Hypothalamus (tissue), 51 donors: Measurements from ENCODE around the gene SLC17A1.
"Not testable (repeated sequence)": the region's sequence is repeated elsewhere in the genome, so short reads cannot be mapped to it uniquely, and the experiment has no call there.

Source experiments
- DNase-seq, 51 donors: peaks; one replicate each; lab custom pipeline; 2025; lab: John Stamatoyannopoulos, UW

SLC17A1 gene

DNA sequence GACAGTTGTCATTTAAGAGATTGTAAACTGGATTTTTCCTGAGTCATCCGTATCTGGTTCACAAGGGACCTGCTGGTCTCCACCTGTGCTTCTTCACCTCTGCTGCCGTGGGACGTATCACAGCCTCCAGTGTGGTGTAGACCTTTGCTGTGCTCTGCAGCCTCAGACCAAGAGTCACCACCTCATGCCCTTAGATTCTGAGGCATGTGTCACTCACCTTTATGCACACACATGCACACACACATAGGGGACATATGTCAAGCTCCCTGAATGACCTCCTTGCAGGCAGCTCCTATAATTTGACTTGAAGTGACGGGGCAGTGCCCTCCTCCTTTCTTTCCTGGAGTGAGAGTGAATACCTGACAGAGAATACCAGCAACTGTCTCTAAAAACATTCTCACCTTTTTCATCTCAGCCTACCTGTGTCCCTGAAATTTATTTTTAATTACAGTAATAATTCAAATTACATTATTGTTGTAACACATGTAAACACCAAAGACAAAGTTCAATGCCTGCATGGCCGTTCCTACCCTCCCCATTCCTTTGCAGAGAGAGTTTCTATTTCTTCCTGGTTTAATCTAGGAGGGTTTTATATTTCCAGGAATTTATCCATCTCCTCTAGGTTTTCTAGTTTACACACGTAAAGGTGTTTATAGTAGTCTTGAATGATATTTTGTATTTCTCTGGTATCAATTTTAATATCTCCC, 73.8 kb downstream of the SLC17A1 start:
- DNase-seq: no peak

GRCh38 chr6:25756382-25757363, 75.2 kb downstream of the SLC17A1 start:
- no peak for DNase-seq

GRCh38 chr6:25755483-25755882, 76.4 kb downstream of the SLC17A1 start:
- DNase-seq: no peak

DNA sequence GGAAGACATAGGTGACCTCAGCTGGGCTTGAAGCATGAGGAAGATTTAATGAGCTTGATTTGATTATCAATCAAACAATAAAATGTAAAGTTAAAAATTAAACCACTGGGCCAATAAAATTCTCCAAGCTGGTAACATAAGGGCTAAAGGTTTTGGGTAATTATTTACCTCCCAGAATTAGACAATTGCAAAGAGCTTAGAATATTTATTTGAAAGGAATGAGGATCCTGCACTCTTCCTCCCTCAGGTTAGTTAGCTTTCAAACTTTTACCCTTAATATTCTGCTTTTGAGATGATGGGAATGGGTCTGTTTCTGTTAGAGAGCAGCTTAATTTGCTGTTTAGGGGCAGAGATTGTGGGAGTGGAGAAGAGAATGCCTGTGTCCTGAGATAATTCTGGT, 77.3 kb downstream of the SLC17A1 start, which contains the start of gene SLC17A4:
Gene SLC17A4, plus strand, starts transcription at position 208 of the 400 bp plus-strand sequence. CDS start 7,221 bp downstream, outside the sequence.
- DNase-seq: no peak

- DNase-seq: no peak
Observed at GRCh38 chr6:25753079-25753478, 78.8 kb downstream of the SLC17A1 start.

GRCh38 chr6:25750906-25751305, 80.9 kb downstream of the SLC17A1 start:
- DNase-seq: no peak

DNA sequence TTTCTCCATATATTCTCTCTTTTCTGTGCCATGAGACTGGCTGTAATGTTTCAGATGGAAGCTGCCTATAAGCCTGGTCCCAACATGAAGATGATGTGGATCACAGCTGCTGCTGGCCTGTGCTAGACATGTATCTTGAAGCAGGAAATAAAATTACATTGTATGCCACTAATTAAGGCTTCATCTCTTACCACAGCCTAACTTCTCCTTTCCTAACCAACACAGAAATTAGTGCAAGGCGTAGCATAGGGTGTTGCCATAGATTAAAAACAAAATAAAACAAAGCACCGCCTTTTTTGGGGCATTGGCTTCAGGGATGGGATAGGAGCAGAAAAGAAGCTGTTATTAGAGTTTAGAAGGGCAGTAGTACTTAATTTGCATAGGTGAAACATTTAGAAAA, 82.0 kb downstream of the SLC17A1 start:
- no peak for DNase-seq

DNA sequence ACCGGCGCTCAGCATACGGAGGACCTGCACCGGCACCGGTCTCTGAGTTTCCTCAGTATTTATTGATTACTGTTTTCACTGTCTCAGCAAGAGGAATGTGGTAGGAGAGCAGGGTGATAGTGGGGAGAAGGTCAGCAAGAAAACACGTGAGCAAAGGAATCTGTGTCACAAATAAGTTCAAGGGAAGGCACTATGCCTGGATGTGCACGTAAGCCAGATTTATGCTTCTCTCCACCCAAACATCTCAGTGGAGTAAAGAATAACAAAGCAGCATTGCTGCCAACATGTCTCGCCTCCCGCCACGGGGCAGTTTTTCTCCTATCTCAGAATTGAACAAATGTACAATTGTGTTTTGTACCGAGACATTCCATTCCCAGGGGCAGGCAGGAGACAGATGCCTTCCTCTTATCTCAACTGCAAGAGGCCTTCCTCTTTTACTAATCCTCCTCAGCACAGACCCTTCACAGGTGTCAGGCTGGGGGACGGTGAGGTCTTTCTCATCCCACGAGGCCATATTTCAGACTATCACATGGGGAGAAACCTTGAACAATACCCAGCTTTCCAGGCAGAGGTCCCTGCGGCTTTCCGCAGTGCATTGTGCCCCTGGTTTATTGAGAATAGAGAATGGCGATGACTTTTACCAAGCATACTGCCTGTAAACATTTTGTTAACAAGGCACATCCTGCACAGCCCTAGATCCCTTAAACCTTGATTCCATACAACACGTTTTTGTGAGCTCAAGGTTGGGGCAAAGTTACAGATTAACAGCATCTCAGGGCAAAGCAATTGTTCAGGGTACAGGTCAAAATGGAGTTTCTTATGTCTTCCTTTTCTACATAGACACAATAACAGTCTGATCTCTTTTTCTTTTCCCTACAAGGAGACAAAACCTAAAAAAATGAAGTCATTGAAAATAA, 83.0 kb downstream of the SLC17A1 start:
- not testable (repeated sequence) for DNase-seq

GRCh38 chr6:25748049-25748448, 83.8 kb downstream of the SLC17A1 start:
- no peak for DNase-seq

GRCh38 chr6:25747477-25747876, 84.4 kb downstream of the SLC17A1 start:
- no peak for DNase-seq

DNA sequence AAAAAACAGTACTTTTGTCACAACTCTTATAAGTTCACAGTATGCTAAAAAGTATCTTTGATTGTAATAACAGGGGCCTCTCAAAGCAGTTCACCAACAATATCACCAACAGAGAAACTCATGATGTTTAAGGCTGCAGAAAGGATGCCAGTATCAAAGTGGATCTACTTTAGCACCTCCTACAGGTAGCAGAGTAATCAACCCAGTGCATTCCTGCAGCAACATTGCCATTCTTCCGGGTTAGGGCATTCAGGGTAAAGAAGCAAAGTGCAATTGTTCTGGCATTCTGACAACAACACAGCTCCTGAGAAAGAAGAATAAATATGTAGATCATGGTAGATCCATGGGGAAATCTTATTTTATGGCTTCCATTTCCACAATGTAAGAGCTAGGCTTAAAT, 84.9 kb downstream of the SLC17A1 start:
- DNase-seq: no peak

GRCh38 chr6:25745836-25746235, 86.0 kb downstream of the SLC17A1 start:
- no peak for DNase-seq

DNA sequence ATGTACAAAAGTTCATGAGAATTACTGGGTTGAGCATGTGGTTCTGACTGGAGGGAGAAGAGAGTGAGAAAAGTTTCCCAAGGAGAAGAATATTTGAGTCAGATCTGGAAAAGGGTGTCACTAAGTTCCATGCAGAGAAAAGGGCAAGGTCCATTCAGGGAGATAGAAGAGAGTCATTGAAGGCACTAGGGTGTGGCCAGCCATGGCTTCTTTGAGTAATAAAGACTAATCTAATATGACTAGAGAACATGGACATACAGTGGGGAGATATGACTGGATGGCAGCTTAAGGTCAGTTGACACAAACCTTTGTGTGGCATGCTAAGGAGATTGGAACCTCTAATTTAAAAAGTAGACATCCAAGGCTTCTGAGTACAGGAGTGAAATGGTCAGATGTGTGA, 88.0 kb downstream of the SLC17A1 start:
- no peak for DNase-seq

DNA sequence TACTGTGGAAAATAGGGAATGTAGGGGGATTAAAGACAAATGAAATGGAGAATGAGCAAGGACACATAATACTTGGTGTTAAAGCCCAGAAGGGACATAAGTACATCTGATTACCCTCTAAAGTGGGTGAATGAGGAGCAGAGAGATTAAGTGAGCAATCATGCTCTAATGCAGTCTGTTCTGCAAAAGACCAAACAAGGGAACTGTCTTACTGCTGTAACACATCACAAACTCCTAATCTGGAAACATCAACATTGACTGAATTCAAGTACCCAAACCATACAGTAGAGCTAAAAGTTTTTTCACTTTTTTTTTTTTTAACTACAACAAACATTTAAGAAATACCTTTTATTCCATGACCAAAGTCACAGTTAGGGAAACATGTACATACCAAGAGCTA, 96.6 kb downstream of the SLC17A1 start:
- DNase-seq: no peak
